GM21447 (cell line): ENCODE results near the gene CCDC160.
"Not testable (repeated sequence)": the region's sequence is repeated elsewhere in the genome, so short reads cannot be mapped to it uniquely, and the experiment has no call there.

Experiments
- ATAC-seq: cut with Tn5 transposase; IDR thresholded peaks from one replicate; pipeline ENCODE4 v1.9.1; 2021; ENCODE audit not compliant: unreplicated experiment

CCDC160 gene

GRCh38 chrX:134236626-134237614 lies at the start of gene CCDC160:
CCDC160 (plus strand) TSS chrX:134237182; CDS start chrX:134244801, 7,619 bp downstream.
- peak; percentile 67 for ATAC-seq

- ATAC-seq, result no peak
Measured at GRCh38 chrX:134191281-134191680, 45.7 kb upstream of the CCDC160 start.

- ATAC-seq, result no peak
Measured at GRCh38 chrX:134194915-134195314, 42.1 kb upstream of the CCDC160 start.

GRCh38 chrX:134202561-134202960 lies 34.4 kb upstream of the CCDC160 start:
- no peak for ATAC-seq

GRCh38 chrX:134206221-134206620 lies 30.8 kb upstream of the CCDC160 start:
- no peak for ATAC-seq

GRCh38 chrX:134210465-134210864 lies 26.5 kb upstream of the CCDC160 start:
- ATAC-seq, result no peak

GRCh38 chrX:134235236-134235635 lies 1.7 kb upstream of the CCDC160 start:
- ATAC-seq, result no peak

- not testable (repeated sequence) for ATAC-seq
Measured at GRCh38 chrX:134238144-134238543, 1.2 kb downstream of the CCDC160 start.

- no peak for ATAC-seq
Measured at GRCh38 chrX:134239016-134239415, 2.0 kb downstream of the CCDC160 start.

GRCh38 chrX:134240209-134240608 lies 3.2 kb downstream of the CCDC160 start:
- ATAC-seq, result no peak

GRCh38 chrX:134241960-134242619 lies 5.1 kb downstream of the CCDC160 start:
- ATAC-seq, result no peak

- no peak for ATAC-seq
Measured at GRCh38 chrX:134244043-134244442, 7.1 kb downstream of the CCDC160 start.

- ATAC-seq, result no peak
Measured at GRCh38 chrX:134246282-134246681, 9.3 kb downstream of the CCDC160 start.

GRCh38 chrX:134247492-134247891 lies 10.5 kb downstream of the CCDC160 start:
- ATAC-seq, result no peak

- no peak for ATAC-seq
Measured at GRCh38 chrX:134249241-134249640, 12.3 kb downstream of the CCDC160 start.

- no peak for ATAC-seq
Measured at GRCh38 chrX:134251241-134251640, 14.3 kb downstream of the CCDC160 start.

GRCh38 chrX:134254511-134254910 lies 17.5 kb downstream of the CCDC160 start:
- ATAC-seq, result no peak

GRCh38 chrX:134255555-134255954 lies 18.6 kb downstream of the CCDC160 start:
- no peak for ATAC-seq

- ATAC-seq, result no peak
Measured at GRCh38 chrX:134256684-134257083, 19.7 kb downstream of the CCDC160 start.

- no peak for ATAC-seq
Measured at GRCh38 chrX:134258202-134258601, 21.2 kb downstream of the CCDC160 start.

GRCh38 chrX:134285934-134286333 lies 49.0 kb downstream of the CCDC160 start:
- not testable (repeated sequence) for ATAC-seq

GRCh38 chrX:134287346-134287745 lies 50.4 kb downstream of the CCDC160 start:
- no peak for ATAC-seq
